Smooth muscle cell (in vitro differentiated cells): ENCODE data around the gene KIAA1549. TPM values are rescaled to one million over a fixed set of nuclear protein-coding genes. Genes with fewer than 3 reads are reported as not detected.

ENCODE experiments used
- DNase-seq: peaks from one replicate; lab custom pipeline; 2025; ENCODE audit not compliant: unreplicated experiment; lab: John Stamatoyannopoulos, UW
- H2AFZ ChIP-seq: fragments of 200-600 bp; sonication (generic); 2 replicates; pipeline ENCODE4 v1.6.0; 2016; ENCODE audit warnings: antibody characterized with exemption, low read depth, mild to moderate bottlenecking
- H3F3A ChIP-seq: fragments of 200-600 bp; sonication (generic); 2 replicates; pipeline ENCODE4 v1.6.0; 2017; ENCODE audit warnings: antibody characterized with exemption, low read depth
- H3K27ac ChIP-seq: fragments of 200-600 bp; sonication (generic); 2 replicates; pipeline ENCODE4 v1.5.1; 2016; ENCODE audit warnings: low read depth, mild to moderate bottlenecking
- H3K27me3 ChIP-seq: fragments of 200-600 bp; sonication (generic); 2 replicates; pipeline ENCODE4 v1.6.1; 2016; ENCODE audit warnings: low read depth, mild to moderate bottlenecking
- H3K36me3 ChIP-seq: fragments of 200-600 bp; sonication (generic); 2 replicates; pipeline ENCODE4 v1.5.1; 2016; ENCODE audit warnings: low read depth
- H3K4me1 ChIP-seq: fragments of 200-600 bp; sonication (generic); 2 replicates; pipeline ENCODE4 v1.5.1; 2016; ENCODE audit warnings: low read depth
- H3K4me2 ChIP-seq: fragments of 200-600 bp; sonication (generic); 2 replicates; pipeline ENCODE4 v1.6.0; 2016; ENCODE audit warnings: mild to moderate bottlenecking
- H3K4me3 ChIP-seq: fragments of 200-600 bp; sonication (generic); 2 replicates; pipeline ENCODE4 v1.5.1; 2016; ENCODE audit warnings: mild to moderate bottlenecking
- H3K79me2 ChIP-seq: fragments of 200-600 bp; sonication (generic); 2 replicates; pipeline ENCODE4 v1.6.0; 2016; ENCODE audit warnings: low read depth, mild to moderate bottlenecking
- H3K9ac ChIP-seq: fragments of 200-600 bp; sonication (generic); 2 replicates; pipeline ENCODE4 v1.6.0; 2016; ENCODE audit warnings: low read depth
- H3K9me3 ChIP-seq: fragments of 200-600 bp; sonication (generic); replicated peaks from 2 replicates; pipeline ENCODE4 v1.5.1; 2016; ENCODE audit warnings: low read depth
- H4K20me1 ChIP-seq: fragments of 200-600 bp; sonication (generic); 2 replicates; pipeline ENCODE4 v1.6.0; 2016; ENCODE audit warnings: low read depth
- WGBS: methylation state at CpG from one replicate; pipeline ENCODE4 v1.1.7; 2016; ENCODE audit warnings: low lambda C conversion rate; 5-methylcytosine and 5-hydroxymethylcytosine counted together
- polyA plus RNA-seq: library from polyadenylated mRNA; unstranded; fragments of >200 nt; fragmentation: Nextera tagmentation; extraction: Ambion mirVana; gene quantifications from 2 replicates; pipeline ENCODE4 v1.2.1, GENCODE V29; 2016
- small RNA-seq: library from RNA; depleted of rRNA; stranded (forward); fragments of <200 nt; gene quantifications from one replicate; pipeline ENCODE3, GENCODE V24; 2014
- total RNA-seq: library from RNA; depleted of rRNA; stranded (reverse); fragments of >200 nt; gene quantifications from 2 replicates; pipeline ENCODE4 v1.2.3, GENCODE V29; 2014
- TF ChIP-seq, protein P1 (sequence below): fragments of 200-600 bp; sonication (generic); IDR thresholded peaks from 2 replicates; pipeline ENCODE4 v1.5.1; 2017; ENCODE audit warnings: borderline replicate concordance, mild to moderate bottlenecking, antibody characterized with exemption; ENCODE audit not compliant: insufficient read depth, poor library complexity, severe bottlenecking

Gene KIAA1549
- total and polyA plus RNA-seq, 2 experiments from 2014 or later: 4.1 to 7.1 TPM

GRCh38 chr7:138785587-138786437 lies 195.4 kb downstream of the KIAA1549 start:
- Histone ChIP-seq H3K79me2 (no peaks in the 10 kb centered on the region), H2AFZ (no peak overlapping the region), H4K20me1 (no peaks in the 10 kb centered on the region), H3K9me3 (no peaks in the 10 kb centered on the region), H3K9ac (no peak overlapping the region), H3F3A (no peaks in the 10 kb centered on the region), H3K4me3 (no peak overlapping the region), H3K27ac (no peak overlapping the region), H3K27me3 (no peaks in the 10 kb centered on the region), H3K4me2 (peak overlapping the region; percentile 24), H3K36me3 (no peaks in the 10 kb centered on the region), H3K4me1 (no peaks in the 10 kb centered on the region)
- DNase-seq: no peak
- 56% methylated on average over 10 of the region's 10 CpGs for WGBS
- TF ChIP-seq, protein P1, sequence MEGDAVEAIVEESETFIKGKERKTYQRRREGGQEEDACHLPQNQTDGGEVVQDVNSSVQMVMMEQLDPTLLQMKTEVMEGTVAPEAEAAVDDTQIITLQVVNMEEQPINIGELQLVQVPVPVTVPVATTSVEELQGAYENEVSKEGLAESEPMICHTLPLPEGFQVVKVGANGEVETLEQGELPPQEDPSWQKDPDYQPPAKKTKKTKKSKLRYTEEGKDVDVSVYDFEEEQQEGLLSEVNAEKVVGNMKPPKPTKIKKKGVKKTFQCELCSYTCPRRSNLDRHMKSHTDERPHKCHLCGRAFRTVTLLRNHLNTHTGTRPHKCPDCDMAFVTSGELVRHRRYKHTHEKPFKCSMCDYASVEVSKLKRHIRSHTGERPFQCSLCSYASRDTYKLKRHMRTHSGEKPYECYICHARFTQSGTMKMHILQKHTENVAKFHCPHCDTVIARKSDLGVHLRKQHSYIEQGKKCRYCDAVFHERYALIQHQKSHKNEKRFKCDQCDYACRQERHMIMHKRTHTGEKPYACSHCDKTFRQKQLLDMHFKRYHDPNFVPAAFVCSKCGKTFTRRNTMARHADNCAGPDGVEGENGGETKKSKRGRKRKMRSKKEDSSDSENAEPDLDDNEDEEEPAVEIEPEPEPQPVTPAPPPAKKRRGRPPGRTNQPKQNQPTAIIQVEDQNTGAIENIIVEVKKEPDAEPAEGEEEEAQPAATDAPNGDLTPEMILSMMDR: no peak

DNA sequence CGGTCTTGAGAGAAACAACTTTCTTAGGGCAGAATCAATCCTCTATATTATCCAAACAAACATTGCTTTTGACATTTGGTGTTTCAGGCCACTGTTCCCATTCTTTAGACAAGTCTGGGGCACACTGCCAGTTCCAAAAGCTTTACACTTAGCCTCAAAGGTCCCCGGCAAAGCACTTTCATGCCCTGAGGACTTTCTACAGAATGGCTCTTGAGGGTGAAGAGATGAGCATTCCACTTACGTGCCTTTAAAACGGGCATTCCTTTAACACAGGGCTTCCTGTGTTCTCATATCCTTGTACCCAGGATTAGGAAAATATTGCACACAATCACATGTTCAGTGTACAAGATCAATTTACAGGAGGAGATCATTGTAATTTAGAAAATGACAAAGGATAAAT lies 196.5 kb downstream of the KIAA1549 start:
- Histone ChIP-seq H2AFZ (no peak overlapping the region), H3K36me3 (no peaks in the 10 kb centered on the region), H3K4me1 (no peaks in the 10 kb centered on the region), H3K27me3 (no peaks in the 10 kb centered on the region), H3K9me3 (no peaks in the 10 kb centered on the region), H3K27ac (no peak overlapping the region), H3K4me3 (no peak overlapping the region), H3K79me2 (no peaks in the 10 kb centered on the region), H3F3A (no peaks in the 10 kb centered on the region), H3K4me2 (no peak overlapping the region), H3K9ac (no peak overlapping the region), H4K20me1 (no peaks in the 10 kb centered on the region)
- TF ChIP-seq, protein P1: no peak
- WGBS: 58% methylated on average over 4 of the region's 4 CpGs
- DNase-seq: no peak

Small RNA genes lying within 50 kb of the gene (small RNA-seq; reads per million reads assigned to genes)
- 0.08 reads per million for gene RNU6-1272P

Other genes with a start within 250 kb of the KIAA1549 start
- not detected in 2 replicates for gene TMEM213, start 183.4 kb downstream of the KIAA1549 start, total RNA-seq
- gene TMEM213, start 183.4 kb downstream of the KIAA1549 start, polyA plus RNA-seq: not detected in 2 replicates
- 0.40 TPM in 1 of 2 replicates, not detected in the other for gene ATP6V0A4, start 183.2 kb downstream of the KIAA1549 start, total RNA-seq
- not detected in 2 replicates for gene ATP6V0A4, start 183.2 kb downstream of the KIAA1549 start, polyA plus RNA-seq
- gene ZC3HAV1L, start 54.7 kb upstream of the KIAA1549 start, total RNA-seq: 47.2 and 56.6 TPM in 2 replicates
- 17.0 and 20.0 TPM in 2 replicates for gene ZC3HAV1L, start 54.7 kb upstream of the KIAA1549 start, polyA plus RNA-seq
- gene ZC3HAV1, start 128.3 kb upstream of the KIAA1549 start, total RNA-seq: 8.5 and 12.1 TPM in 2 replicates
- gene ZC3HAV1, start 128.3 kb upstream of the KIAA1549 start, polyA plus RNA-seq: 4.7 and 8.3 TPM in 2 replicates
- 12.3 and 13.4 TPM in 2 replicates for gene UBN2, start 249.8 kb upstream of the KIAA1549 start, total RNA-seq
- 2.5 and 4.6 TPM in 2 replicates for gene UBN2, start 249.8 kb upstream of the KIAA1549 start, polyA plus RNA-seq